ENCODE data around the gene CHPF2. TPM values are rescaled to one million over a fixed set of nuclear protein-coding genes. Genes with fewer than 3 reads are reported as not detected.

The CHPF2 gene
- total RNA-seq, 1 donor: 83.2 TPM

- peaks cover 3% of the 10 kb centered on the region for H4K20me1 ChIP-seq (ENCODE audit: insufficient read depth, low read length)
- peak; percentile 65 for DNase-seq (ENCODE audit: insufficient read length, low spot score, missing footprints)
- no peaks in the 10 kb centered on the region for H3K79me2 ChIP-seq (ENCODE audit: insufficient read depth, low read length)
- H3K36me3 ChIP-seq (ENCODE audit: insufficient read depth, low read length): peaks cover 4% of the 10 kb centered on the region
- H3K4me2 ChIP-seq (ENCODE audit: insufficient read depth, low read length): no peak overlapping the region
- H3K9me3 ChIP-seq (ENCODE audit: low read depth, low read length): no peaks in the 10 kb centered on the region
- TF ChIP-seq, protein P1, sequence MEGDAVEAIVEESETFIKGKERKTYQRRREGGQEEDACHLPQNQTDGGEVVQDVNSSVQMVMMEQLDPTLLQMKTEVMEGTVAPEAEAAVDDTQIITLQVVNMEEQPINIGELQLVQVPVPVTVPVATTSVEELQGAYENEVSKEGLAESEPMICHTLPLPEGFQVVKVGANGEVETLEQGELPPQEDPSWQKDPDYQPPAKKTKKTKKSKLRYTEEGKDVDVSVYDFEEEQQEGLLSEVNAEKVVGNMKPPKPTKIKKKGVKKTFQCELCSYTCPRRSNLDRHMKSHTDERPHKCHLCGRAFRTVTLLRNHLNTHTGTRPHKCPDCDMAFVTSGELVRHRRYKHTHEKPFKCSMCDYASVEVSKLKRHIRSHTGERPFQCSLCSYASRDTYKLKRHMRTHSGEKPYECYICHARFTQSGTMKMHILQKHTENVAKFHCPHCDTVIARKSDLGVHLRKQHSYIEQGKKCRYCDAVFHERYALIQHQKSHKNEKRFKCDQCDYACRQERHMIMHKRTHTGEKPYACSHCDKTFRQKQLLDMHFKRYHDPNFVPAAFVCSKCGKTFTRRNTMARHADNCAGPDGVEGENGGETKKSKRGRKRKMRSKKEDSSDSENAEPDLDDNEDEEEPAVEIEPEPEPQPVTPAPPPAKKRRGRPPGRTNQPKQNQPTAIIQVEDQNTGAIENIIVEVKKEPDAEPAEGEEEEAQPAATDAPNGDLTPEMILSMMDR (IDR thresholded peaks at IDR 0.05; ENCODE audit: extremely low read depth, low read depth, low read length): no peak
- H3K4me3 ChIP-seq (ENCODE audit: insufficient read depth, low read length): no peak overlapping the region
- peaks cover 39% of the 10 kb centered on the region for H3K27me3 ChIP-seq (ENCODE audit: insufficient read depth, low read length)
- no peaks in the 10 kb centered on the region for H3K4me1 ChIP-seq (ENCODE audit: insufficient read depth, low read length)
- H2AFZ ChIP-seq (ENCODE audit: low read length): no peak overlapping the region
- no peak overlapping the region for H3K27ac ChIP-seq (ENCODE audit: low read depth, low read length)
Observed at GRCh38 chr7:151207315-151207714, 25.0 kb upstream of the CHPF2 start.

GRCh38 chr7:151207804-151208203 is 24.5 kb upstream of the CHPF2 start:
- TF ChIP-seq, protein P1 (IDR thresholded peaks at IDR 0.05; ENCODE audit: extremely low read depth, low read depth, low read length): no peak

GRCh38 chr7:151208253-151208862 is 23.9 kb upstream of the CHPF2 start:
- no peaks in the 10 kb centered on the region for H3K9me3 ChIP-seq (ENCODE audit: low read depth, low read length)
- DNase-seq (ENCODE audit: insufficient read length, low spot score, missing footprints): no peak
- no peak overlapping the region for H3K4me3 ChIP-seq (ENCODE audit: insufficient read depth, low read length)
- peaks cover 30% of the 10 kb centered on the region for H3K27me3 ChIP-seq (ENCODE audit: insufficient read depth, low read length)
- no peak overlapping the region for H3K27ac ChIP-seq (ENCODE audit: low read depth, low read length)
- peaks cover 3% of the 10 kb centered on the region for H4K20me1 ChIP-seq (ENCODE audit: insufficient read depth, low read length)
- no peaks in the 10 kb centered on the region for H3K79me2 ChIP-seq (ENCODE audit: insufficient read depth, low read length)
- H3K4me1 ChIP-seq (ENCODE audit: insufficient read depth, low read length): no peaks in the 10 kb centered on the region
- no peak overlapping the region for H2AFZ ChIP-seq (ENCODE audit: low read length)
- TF ChIP-seq, protein P1 (IDR thresholded peaks at IDR 0.05; ENCODE audit: extremely low read depth, low read depth, low read length): no peak
- H3K4me2 ChIP-seq (ENCODE audit: insufficient read depth, low read length): no peak overlapping the region
- peaks cover 4% of the 10 kb centered on the region for H3K36me3 ChIP-seq (ENCODE audit: insufficient read depth, low read length)

More at GRCh38 chr7:151207804-151208203, 24.5 kb upstream of the CHPF2 start:
- Histone ChIP-seq H3K4me3 (ENCODE audit: insufficient read depth, low read length) (no peak overlapping the region), H3K4me2 (ENCODE audit: insufficient read depth, low read length) (no peak overlapping the region), H2AFZ (ENCODE audit: low read length) (no peak overlapping the region), H4K20me1 (ENCODE audit: insufficient read depth, low read length) (peaks cover 3% of the 10 kb centered on the region), H3K4me1 (ENCODE audit: insufficient read depth, low read length) (no peaks in the 10 kb centered on the region), H3K27ac (ENCODE audit: low read depth, low read length) (no peak overlapping the region), H3K27me3 (ENCODE audit: insufficient read depth, low read length) (peaks cover 36% of the 10 kb centered on the region), H3K79me2 (ENCODE audit: insufficient read depth, low read length) (no peaks in the 10 kb centered on the region), H3K36me3 (ENCODE audit: insufficient read depth, low read length) (peaks cover 4% of the 10 kb centered on the region), H3K9me3 (ENCODE audit: low read depth, low read length) (no peaks in the 10 kb centered on the region)
- DNase-seq (ENCODE audit: insufficient read length, low spot score, missing footprints): no peak

- no peak overlapping the region for H2AFZ ChIP-seq (ENCODE audit: low read length)
- H3K9me3 ChIP-seq (ENCODE audit: low read depth, low read length): no peaks in the 10 kb centered on the region
- DNase-seq (ENCODE audit: insufficient read length, low spot score, missing footprints): peak; percentile 68
- H3K79me2 ChIP-seq (ENCODE audit: insufficient read depth, low read length): no peaks in the 10 kb centered on the region
- H3K4me1 ChIP-seq (ENCODE audit: insufficient read depth, low read length): no peaks in the 10 kb centered on the region
- H3K4me2 ChIP-seq (ENCODE audit: insufficient read depth, low read length): no peak overlapping the region
- TF ChIP-seq, protein P1 (IDR thresholded peaks at IDR 0.05; ENCODE audit: extremely low read depth, low read depth, low read length): no peak
- H3K4me3 ChIP-seq (ENCODE audit: insufficient read depth, low read length): no peak overlapping the region
- H3K27ac ChIP-seq (ENCODE audit: low read depth, low read length): no peak overlapping the region
- peaks cover 27% of the 10 kb centered on the region for H3K27me3 ChIP-seq (ENCODE audit: insufficient read depth, low read length)
- peaks cover 3% of the 10 kb centered on the region for H4K20me1 ChIP-seq (ENCODE audit: insufficient read depth, low read length)
- H3K36me3 ChIP-seq (ENCODE audit: insufficient read depth, low read length): peaks cover 11% of the 10 kb centered on the region
Observed at GRCh38 chr7:151209588-151209987, 22.7 kb upstream of the CHPF2 start.
